Measurements from ENCODE around the gene GNAT1.

- no peak for TF ChIP-seq YY1 (IDR thresholded peaks at IDR 0.05; ENCODE audit: insufficient read depth, insufficient read length)
- no peak for TF ChIP-seq SUZ12 (IDR thresholded peaks at IDR 0.05; ENCODE audit: extremely low read depth, insufficient read depth, insufficient read length)
These were observed 45.8 kb downstream of the GNAT1 start for GRCh38 chr3:50237133-50237651.

All from NT2/D1 (cell line).